NCI-H146 treated with DMSO at 0.1 percent for 48 hours (cell line): ENCODE measurements around the gene RPS19.
A peak's percentile ranks its signal among the peaks of the same experiment; 100 is the strongest.

Experiments
- DNase-seq: peaks from one replicate; lab custom pipeline; 2025; ENCODE audit not compliant: unreplicated experiment; lab: John Stamatoyannopoulos, UW

The RPS19 gene

GRCh38 chr19:41877916-41878905 lies 18.2 kb downstream of the RPS19 start:
- DNase-seq, result no peak

DNA sequence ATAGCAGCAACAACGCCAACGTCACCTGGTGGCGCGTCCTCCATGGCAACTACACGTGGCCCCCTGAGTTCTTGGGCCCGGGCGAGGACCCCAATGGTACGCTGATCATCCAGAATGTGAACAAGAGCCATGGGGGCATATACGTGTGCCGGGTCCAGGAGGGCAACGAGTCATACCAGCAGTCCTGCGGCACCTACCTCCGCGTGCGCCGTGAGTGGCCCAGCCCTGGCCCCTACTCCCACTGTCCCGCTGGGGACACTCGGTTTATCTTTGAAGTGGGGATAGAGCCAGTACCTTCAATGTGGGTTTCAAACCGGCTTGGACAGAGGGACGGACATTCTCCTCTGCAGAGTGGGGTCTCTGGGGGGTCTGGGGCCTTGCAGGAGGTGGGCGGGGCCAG lies 19.0 kb downstream of the RPS19 start:
- DNase-seq, result no peak

GRCh38 chr19:41879670-41880328 lies 19.7 kb downstream of the RPS19 start:
- no peak for DNase-seq

GRCh38 chr19:41880329-41880708 lies 20.3 kb downstream of the RPS19 start:
- DNase-seq, result no peak

DNA sequence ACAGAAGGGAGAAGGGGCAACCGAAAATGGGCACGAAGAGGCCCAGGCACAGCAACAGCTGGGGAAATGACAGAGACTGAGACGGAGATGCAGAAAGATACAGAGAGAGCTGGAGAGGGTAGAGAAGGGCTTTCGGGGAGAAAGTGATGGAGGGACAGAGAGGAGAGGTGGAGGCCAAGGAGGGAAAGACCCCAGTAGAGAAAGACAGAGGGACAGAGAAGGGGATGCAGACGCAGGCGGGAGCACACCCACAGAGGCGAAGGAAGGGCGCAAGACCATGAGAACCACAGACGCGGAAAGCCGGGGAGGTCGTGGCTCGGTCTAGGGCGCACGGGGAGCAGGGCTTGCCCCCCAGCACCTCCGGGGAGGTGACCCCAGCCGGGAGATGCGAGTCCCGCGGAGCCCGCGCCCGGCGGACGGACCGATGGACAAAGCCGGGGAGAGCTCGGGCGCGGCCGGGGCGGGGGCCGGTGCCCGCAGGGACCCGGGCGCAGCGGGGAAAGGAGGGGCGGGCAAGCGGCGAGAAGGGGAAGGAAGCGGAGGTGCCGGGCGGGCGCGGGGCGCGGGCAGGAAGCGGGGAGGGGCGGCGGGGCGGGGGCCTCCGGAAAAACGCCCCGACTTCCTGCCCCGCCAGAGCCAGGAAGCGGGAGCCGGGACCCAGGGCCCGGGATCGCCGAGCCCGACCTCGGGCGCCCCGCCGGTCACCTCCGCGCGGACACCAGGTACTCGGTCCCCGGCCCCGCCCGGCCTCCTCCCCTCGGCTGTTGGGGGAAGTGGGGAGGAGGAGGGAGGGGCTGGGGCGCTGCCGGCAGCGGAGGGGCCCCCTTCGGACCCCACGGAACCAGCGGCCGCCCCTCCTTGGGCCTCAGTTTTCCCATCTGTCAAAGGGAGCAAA lies 22.8 kb downstream of the RPS19 start, which contains the start of gene ARHGEF1:
TSS of gene ARHGEF1 (plus strand) at position 617 of the 895 bp plus-strand sequence. CDS start 4,899 bp downstream, outside the sequence.
- DNase-seq, result peak; percentile 9

GRCh38 chr19:41883463-41883820 lies 23.4 kb downstream of the RPS19 start:
- DNase-seq, result no peak

DNA sequence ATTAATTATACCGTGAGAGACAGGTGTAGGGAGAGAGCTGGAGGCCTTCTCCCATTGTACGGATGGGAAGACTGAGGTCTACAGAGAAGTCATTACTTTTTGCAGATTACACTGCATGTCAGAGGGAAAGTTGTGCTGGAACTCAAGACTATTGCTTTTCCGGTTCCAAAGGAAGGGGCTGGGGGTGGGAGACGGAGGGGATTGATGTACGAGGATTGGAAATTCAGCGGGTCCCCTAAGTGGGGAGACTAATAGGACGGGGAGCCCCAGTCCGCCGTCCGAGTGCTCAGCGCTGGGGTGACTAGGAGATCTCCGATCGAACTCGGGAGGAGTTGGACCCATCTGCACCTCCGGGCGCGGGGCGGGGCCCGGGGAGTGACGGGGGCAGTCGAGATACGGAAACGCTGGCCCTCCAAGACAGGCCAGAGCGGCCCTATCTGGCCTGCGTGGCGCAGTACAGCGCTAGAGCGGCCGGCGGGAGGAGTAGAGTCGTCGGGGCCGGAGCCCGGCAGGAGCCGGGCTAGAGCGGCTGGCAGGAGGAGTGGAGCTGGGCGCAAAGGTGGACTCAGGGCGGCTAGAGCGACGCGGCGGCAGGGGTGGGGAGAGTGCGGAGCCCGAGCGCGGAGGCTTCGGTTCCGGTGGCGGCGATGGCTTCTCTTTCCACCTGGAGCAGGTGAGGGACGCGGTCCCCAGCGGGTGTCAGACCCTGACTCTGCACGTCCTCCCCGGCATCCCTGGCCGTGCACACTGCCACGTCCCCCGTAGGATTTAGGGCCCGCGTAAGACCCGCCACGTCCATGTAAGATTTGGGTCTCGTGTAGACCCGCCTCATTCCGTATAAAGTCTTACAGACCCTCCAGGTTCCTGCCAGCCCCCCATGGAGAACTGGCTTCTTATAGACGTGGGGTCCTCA lies 24.0 kb downstream of the RPS19 start:
- peak; percentile 96 for DNase-seq

GRCh38 chr19:41886761-41887710 lies 27.0 kb downstream of the RPS19 start:
- no peak for DNase-seq

GRCh38 chr19:41887711-41888382 lies 27.8 kb downstream of the RPS19 start:
- DNase-seq, result no peak

DNA sequence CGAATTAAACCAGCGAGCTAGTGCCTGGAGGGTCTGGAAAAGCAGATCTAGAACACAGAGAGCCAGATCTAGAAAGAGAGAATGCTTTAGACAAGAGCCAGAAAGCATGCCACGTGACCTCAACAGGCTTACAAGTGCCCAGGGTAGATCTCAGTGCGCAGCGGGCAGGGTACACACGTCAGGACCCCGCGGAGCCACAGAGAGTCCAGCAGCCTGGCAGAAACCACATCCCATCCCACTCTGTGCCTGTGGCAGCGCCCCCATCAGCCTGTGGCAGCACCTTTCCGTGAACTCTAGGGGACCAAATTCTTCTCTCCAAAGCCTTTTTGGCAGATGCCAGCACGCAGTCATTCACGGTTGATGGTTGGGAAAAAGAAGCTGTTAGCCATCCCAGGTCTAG lies 28.9 kb downstream of the RPS19 start:
- DNase-seq, result no peak

DNA sequence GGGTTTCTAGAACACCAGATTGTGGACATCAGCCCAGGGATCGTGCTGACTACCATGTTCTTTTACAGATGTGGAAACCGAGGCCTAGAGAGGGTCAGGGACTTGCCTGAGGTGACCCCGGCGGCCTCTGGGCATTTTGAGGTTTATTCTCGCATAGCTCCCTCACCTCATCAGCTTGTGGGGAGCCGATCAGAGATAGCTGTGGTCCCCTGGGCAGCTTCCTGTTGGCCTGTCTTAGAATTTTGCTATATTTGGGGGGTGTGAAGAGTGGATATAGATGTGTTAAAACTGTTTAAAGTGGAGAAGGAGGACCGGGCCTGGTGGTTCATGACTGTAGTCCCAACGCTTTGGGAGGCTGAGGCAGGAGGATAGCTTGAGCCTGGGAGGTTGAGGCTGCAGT lies 29.8 kb downstream of the RPS19 start:
- no peak for DNase-seq

GRCh38 chr19:41890936-41891335 lies 30.9 kb downstream of the RPS19 start:
- no peak for DNase-seq

DNA sequence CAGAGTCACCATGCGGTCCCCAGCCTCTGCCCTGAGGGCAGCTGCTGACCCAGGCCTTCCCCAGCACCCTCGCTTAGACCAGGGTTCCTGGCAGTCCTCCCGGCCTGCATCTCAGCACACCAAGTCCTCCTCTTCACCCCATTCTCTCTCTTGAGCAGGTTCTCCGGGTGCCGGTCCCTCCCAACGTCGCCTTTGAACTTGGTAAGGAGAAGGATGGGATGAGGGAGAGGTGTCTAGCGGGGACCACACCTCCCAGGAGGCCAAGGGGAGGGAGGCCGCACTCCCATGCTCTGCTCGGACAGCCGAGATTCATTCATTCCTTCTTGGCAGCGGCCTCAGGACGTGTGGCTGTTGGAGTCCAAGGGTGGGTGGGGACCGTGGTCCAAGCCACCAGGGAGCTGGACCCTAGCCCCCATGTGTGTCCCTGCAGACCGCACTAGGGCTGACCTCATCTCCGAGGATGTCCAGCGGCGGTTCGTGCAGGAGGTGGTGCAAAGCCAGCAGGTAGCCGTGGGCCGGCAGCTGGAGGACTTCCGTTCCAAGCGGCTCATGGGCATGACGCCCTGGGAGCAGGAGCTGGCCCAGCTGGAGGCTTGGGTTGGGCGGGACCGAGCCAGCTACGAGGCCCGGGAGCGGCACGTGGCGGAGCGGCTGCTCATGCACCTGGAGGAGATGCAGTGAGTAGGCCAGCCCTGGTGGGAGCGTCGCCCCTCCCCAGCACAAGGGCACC lies 32.3 kb downstream of the RPS19 start:
- DNase-seq, result no peak

DNA sequence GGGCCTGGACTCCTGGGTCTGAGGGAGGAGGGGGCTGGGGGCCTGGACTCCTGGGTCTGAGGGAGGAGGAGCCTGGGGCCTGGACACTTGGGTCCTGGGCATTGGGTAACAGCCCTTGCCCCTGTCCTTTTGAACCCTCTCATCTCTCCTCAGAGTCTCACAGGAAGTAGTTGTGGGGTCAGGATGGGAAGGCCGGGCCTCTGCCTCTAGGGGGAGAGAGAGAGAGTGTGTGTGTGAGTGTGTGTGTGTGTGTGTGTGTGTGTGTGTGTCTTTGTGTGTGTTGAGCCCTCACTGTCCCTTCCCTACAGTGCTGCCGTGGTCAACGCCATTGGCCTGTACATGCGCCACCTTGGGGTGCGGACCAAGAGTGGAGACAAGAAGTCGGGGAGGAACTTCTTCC lies 33.8 kb downstream of the RPS19 start:
- DNase-seq, result no peak

DNA sequence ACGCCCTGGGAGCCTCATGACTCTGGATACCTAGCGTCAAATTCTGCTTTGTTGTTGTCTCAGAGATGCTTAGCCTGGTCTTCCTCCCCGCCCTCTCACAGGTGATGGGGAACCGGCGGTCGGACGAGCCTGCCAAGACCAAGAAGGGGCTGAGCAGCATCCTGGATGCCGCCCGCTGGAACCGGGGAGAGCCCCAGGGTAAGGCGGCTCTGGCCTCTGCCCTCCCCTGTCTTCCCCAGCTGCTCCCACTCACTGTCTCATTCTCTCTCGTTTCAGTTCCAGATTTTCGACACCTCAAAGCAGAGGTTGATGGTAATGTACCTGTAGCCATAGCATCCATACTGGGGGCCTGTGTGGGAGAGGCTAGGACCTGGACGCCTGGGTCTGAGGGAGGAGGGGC lies 34.3 kb downstream of the RPS19 start:
- DNase-seq, result no peak

- DNase-seq, result no peak
These were observed 35.9 kb downstream of the RPS19 start for GRCh38 chr19:41895745-41896580.

DNA sequence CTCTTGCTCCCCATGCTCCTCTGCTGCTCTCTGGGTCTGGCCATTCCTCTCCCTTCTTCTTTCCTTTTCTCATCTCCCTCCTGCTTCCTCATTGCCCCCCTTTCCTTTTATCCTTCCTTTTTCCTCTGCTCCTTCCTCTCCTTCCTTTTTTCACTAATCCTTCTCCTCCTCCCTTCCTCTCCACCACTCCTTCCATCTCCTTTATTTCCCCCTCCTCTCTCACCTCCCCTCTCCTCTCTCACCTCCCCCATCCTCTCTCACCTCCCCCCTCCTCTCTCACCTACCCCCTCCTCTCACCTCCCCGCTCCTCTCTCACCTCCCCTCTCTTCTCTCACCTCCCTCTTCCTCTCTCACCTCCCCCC lies 36.5 kb downstream of the RPS19 start:
- DNase-seq, result no peak
